Glomerular visceral epithelial cell (primary cell): ENCODE measurements around the gene SLC25A26.
"Not testable (repeated sequence)": the region's sequence is repeated elsewhere in the genome, so short reads cannot be mapped to it uniquely, and the experiment has no call there.

Experiments
- DNase-seq: peaks from one replicate; pipeline ENCODE4 v3.0.0-alpha.2; 2016; ENCODE audit errors: extremely low spot score

The SLC25A26 gene

GRCh38 chr3:66269411-66269810, 48.6 kb downstream of the SLC25A26 start:
- no peak for DNase-seq

DNA sequence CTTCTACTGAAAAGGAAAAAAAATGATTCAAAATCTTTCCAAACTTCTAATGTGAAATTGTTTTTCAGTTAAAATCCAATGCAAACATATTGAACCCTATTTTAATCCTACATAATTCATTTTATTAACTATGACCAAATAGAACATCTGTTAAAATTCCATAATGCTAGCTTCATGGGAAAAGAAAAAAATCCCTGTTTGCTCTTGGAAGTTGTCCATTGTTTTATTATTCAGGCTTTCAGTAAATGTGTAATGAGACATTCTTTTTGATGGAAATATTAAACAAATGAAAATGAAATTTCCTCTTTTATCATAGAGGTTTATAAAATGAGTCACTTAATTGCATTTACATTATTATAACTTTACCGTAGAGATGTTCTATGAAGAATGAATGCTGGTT, 49.5 kb downstream of the SLC25A26 start:
- DNase-seq, result no peak

DNA sequence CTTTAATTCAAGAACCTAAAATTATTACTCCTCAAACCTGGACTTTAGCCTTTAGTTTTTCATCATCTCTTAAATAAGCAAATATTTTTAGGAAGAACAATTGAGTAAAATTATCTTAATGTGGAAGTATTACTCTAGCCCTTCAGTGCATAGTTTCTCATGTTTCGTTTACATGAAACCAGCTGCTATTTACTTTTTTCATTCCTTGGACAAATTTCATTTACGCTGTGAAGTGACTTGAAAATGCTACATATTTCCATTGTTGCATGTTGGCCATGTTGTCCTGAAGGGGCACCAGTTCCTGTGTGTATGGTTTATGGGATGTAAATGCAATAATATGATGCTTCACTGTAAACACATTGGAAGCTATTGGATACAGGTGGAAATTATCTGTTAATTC, 49.9 kb downstream of the SLC25A26 start:
- no peak for DNase-seq

GRCh38 chr3:66271231-66271630, 50.4 kb downstream of the SLC25A26 start:
- no peak for DNase-seq

GRCh38 chr3:66272016-66272415, 51.2 kb downstream of the SLC25A26 start:
- no peak for DNase-seq

- DNase-seq, result not testable (repeated sequence)
These were observed 54.0 kb downstream of the SLC25A26 start for GRCh38 chr3:66274837-66275236.

DNA sequence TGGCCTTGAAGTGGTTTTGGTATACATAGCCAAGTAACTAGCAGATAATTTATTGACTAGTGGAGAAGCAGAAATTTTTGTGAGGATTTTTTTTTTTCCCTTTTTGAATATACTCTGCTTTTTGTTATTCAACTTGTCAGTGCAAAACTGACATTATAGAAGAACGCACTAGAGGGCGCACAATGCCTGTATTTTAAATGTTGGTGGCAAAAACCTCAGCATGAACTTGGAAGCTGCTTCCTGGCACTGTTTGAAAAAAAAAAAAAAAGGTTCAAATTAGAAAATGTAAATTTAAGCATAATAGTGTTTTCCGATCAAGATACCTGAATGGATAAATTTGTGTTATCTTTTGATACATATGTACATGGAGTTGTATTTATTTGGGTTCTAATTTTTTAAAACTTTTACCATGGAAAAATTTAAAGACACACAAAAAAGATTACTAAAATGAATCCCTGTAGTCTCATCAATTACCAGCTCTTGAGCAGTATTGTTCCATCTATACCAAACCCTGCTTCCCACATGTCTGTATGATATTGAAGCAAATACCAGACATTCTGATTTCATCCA, 56.0 kb downstream of the SLC25A26 start:
- peak; percentile 65 for DNase-seq

GRCh38 chr3:66279168-66279567, 58.4 kb downstream of the SLC25A26 start:
- DNase-seq, result no peak

- no peak for DNase-seq
These were observed 59.5 kb downstream of the SLC25A26 start for GRCh38 chr3:66280304-66280703.

- DNase-seq, result not testable (repeated sequence)
These were observed 71.1 kb downstream of the SLC25A26 start for GRCh38 chr3:66291922-66292321.

- DNase-seq, result no peak
These were observed 76.6 kb downstream of the SLC25A26 start for GRCh38 chr3:66297260-66297873.

DNA sequence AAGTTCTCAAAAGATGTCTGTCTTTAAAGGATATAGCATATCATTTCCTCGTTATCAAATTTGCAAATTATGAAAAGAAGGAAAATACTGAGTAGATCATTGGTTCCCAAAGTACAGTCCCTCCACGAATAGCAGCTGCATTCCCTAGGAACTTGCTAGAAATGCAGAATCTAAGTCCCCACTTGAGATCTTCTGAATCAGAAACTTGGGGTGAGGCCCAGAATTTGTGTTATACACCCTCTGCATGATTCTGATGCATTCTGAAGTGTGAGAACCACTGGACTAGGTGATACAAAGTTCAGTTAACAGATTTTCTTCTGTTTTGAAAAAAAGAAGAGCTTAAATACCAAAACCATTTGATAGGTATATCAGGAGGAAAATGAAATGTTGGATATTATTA, 77.1 kb downstream of the SLC25A26 start:
- peak; percentile 9 for DNase-seq

- DNase-seq, result no peak
These were observed 77.8 kb downstream of the SLC25A26 start for GRCh38 chr3:66298591-66298990.

GRCh38 chr3:66299085-66299484, 78.3 kb downstream of the SLC25A26 start:
- DNase-seq, result not testable (repeated sequence)

- DNase-seq, result no peak
These were observed 79.1 kb downstream of the SLC25A26 start for GRCh38 chr3:66299891-66300290.

GRCh38 chr3:66302288-66302687, 81.5 kb downstream of the SLC25A26 start:
- DNase-seq, result no peak

DNA sequence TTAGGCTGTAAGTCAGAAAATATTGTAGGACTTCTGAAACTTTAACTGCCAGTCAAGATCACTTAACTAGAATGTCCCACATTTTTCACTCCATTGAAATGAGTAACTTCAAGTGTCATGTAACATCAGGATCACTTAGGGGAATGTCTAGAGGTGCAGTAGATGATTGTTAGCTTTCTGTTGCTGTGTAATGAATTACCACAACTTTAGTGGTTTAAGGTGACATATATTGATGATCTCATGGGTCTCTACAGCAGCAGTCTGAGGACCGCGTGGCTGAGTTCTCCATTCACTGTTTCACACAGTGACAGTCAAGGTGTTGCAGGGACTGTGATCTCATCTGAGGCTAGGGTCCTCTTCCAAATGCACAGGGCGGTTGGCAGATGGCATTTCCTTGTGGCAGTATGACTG, 82.7 kb downstream of the SLC25A26 start:
- peak; percentile 9 for DNase-seq

DNA sequence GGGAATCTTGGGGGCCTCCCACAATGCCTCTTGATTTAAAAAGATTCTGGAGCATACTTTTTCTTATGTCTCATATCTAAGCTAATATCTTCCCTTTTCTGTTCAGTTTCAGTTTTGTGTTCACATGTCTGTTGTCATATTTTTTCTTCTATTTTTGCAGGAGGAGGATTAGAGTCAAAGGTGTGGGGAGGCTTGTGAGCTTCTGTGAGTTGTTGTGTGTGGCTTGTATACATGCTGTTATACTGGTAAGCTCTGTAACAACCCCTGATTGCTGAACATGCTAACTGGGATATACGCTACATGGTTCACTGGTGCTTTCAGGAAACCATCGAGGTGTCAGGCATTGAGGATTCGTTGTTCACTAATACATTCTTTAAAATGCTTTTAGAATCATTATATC, 83.5 kb downstream of the SLC25A26 start:
- DNase-seq, result no peak

DNA sequence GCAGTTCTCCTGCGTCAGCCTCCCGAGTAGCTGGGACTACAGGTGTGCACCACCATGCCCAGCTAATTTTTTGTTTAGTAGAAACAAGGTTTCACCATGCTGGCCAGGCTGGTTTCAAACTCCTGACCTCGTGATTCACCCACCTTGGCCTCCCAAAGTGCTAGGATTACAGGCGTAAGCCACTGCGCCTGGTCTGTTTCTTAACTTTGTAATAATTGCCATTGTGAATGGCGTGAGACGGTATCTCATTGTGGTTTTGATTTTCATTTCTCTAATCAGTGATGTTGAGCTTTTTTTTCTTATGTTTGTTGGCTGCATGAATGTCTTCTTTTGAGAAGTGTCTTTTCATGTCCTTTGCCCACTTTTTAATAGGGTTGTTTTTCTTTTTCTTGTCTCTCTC, 85.3 kb downstream of the SLC25A26 start:
- not testable (repeated sequence) for DNase-seq

GRCh38 chr3:66306991-66307390, 86.2 kb downstream of the SLC25A26 start:
- DNase-seq, result not testable (repeated sequence)

DNA sequence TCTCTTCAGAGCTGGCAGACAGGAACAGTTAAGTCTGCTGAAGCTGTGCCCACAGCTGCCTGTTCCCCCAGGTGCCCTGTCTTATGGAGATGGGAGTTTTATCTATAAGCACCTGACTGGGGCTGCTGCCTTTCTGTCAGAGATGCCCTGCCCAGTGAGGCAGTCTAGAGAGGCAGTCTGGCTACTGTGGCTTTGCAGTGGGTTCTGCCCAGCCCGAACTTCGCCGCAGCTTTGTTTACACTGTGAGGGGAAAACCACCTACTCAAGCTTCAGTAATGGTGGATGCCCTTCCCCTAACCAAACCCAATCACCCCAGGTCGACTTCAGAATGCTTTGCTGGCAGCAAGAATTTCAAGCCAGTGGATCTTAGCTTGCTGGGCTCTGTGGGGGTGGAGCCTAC, 91.2 kb downstream of the SLC25A26 start:
- no peak for DNase-seq

GRCh38 chr3:66314455-66314854, 93.7 kb downstream of the SLC25A26 start:
- no peak for DNase-seq

GRCh38 chr3:66317750-66318376, 97.1 kb downstream of the SLC25A26 start:
- DNase-seq, result no peak
